ENCODE results near the gene SAP30. TPM values are rescaled to one million over a fixed set of nuclear protein-coding genes. Genes with fewer than 3 reads are reported as not detected.
A peak's percentile ranks its signal among the peaks of the same experiment; 100 is the strongest.

Gene SAP30
- total and polyA plus RNA-seq, 10 of the 15 experiments (the other 5 are each of a cell fraction or from before 2014, with no cell fraction given): 5.0 to 56.9 (median 23.6) TPM

- ChIA-PET SMC1A (ENCODE audit: uncharacterized antibody, unreplicated experiment) (interaction anchor here (1.0 to 14.3 kb wide), 9 partner anchors 13 to 320 kb away, joined by 3 to 232 read pairs (median 4); partner anchors contain the start of gene SAP30), CTCF (interaction anchor here (0.6 to 4.3 kb wide), 12 partner anchors 12 to 84 kb away, joined by 3 to 23 read pairs (median 4); partner anchors contain the start of gene SAP30), RAD21 (ENCODE audit: unreplicated experiment) (interaction anchor here (1.0 to 8.4 kb wide), 5 partner anchors 15 to 82 kb away, joined by 3 to 145 read pairs (median 11); partner anchors contain the start of gene SAP30), POLR2A (interaction anchor here (1.0 to 13.9 kb wide), 9 partner anchors 12 to 166 kb away, joined by 3 to 472 read pairs (median 6); partner anchors contain the start of genes GALNT7 and SAP30)
- Histone ChIP-seq H3K4me2 (ENCODE audit: control insufficient read depth, insufficient read depth) (no peak overlapping the region), H3K27me3 (replicated peaks in 1 of 2; ENCODE audit: control insufficient read depth in 2 of 2, insufficient read depth in 2 of 2, low read length in 1 of 2) (no peaks in the 10 kb centered on the region), H3K4me3 (peak overlapping the region; percentile 94), H3K4me1 (ENCODE audit: control insufficient read depth, insufficient read depth, low read length) (peaks cover 6% of the 10 kb centered on the region), H3K9ac (ENCODE audit: control insufficient read depth, insufficient read depth, low read length) (peak overlapping the region; percentile 100), H3K27ac (ENCODE audit: control insufficient read depth, insufficient read depth) (peak overlapping the region; percentile 100), H3K36me3 (ENCODE audit: control insufficient read depth in 2 of 2, insufficient read depth in 2 of 2, low read length in 1 of 2) (peaks cover 0 to 18% of the 10 kb centered on the region in 2 experiments; a peak in 2 of 4 replicates), H3K79me2 (ENCODE audit: control insufficient read depth, insufficient read depth, low read length) (peaks cover 67% of the 10 kb centered on the region), H4K20me1 (ENCODE audit: control insufficient read depth, insufficient read depth) (no peaks in the 10 kb centered on the region), H3K9me3 (replicated peaks; ENCODE audit: control insufficient read depth, insufficient read depth, low read length) (no peaks in the 10 kb centered on the region), H2AFZ (ENCODE audit: control insufficient read depth, low read depth, low read length) (peak overlapping the region; percentile 71)
- intact Hi-C loops (cut with micrococcal nuclease; ENCODE audit: unreplicated experiment) (loop anchor here (1.0 to 5.0 kb wide), 2 partner anchors 37 to 166 kb away; partner anchors contain the start of genes GALNT7 and SAP30), in situ Hi-C loops (cut with MboI) (loop anchor here (5.0 kb wide), 1 partner anchor 34 kb away; no protein-coding TSS in a partner anchor)
- no TSS peak for BruUV-seq (replicated peaks)
- DNase-seq (ENCODE audit: low read depth, low spot score) (no peak), ATAC-seq (peak; percentile 28), FAIRE-seq (no peak)
- no peak for TF ChIP-seq HDGF (IDR thresholded peaks at IDR 0.05)
- TF ChIP-seq TCF3 (IDR thresholded peaks at IDR 0.05; ENCODE audit: borderline replicate concordance, insufficient read depth, low read depth, low read length): 0 out of 2 replicates have a peak, but pooled peaks have one; percentile 24
- TF ChIP-seq NFXL1 (IDR thresholded peaks at IDR 0.05; ENCODE audit: borderline replicate concordance): peak; percentile 77; the same call in 1 of the 2 replicates
- TF ChIP-seq GATAD2B (conservative IDR thresholded peaks at IDR 0.05; ENCODE audit: low read depth): 0 out of 2 replicates have a peak, but pooled peaks have one; percentile 37
- no peak for TF ChIP-seq NRF1 (conservative IDR thresholded peaks at IDR 0.05; ENCODE audit: low read depth, low read length)
- TF ChIP-seq BCL3 (IDR thresholded peaks at IDR 0.05; ENCODE audit: borderline replicate concordance, insufficient read depth, low read depth, low read length, poor library complexity, severe bottlenecking): peak; percentile 19
- TF ChIP-seq CREB1 (IDR thresholded peaks at IDR 0.05; ENCODE audit: low read depth): no peak
- TF ChIP-seq BHLHE40 (IDR thresholded peaks at IDR 0.05; ENCODE audit: borderline replicate concordance in 1 of 2, low read depth in 2 of 2, low read length in 1 of 2): 0 out of 4 replicates have a peak, but pooled peaks of 1 of the 2 experiments have one; percentile 18
- TF ChIP-seq YY1 (IDR thresholded peaks at IDR 0.05; ENCODE audit: low read depth, low read length): 0 out of 2 replicates have a peak, but pooled peaks have one; percentile 15
- TF ChIP-seq ELK1 (IDR thresholded peaks at IDR 0.05; ENCODE audit: low read depth, low read length): no peak
- no peak for TF ChIP-seq BMI1 (IDR thresholded peaks at IDR 0.05; ENCODE audit: borderline replicate concordance)
- peak in 1 of 2 experiments; percentile 68; a peak in 1 of 3 replicates for TF ChIP-seq EGR1 (IDR thresholded peaks at IDR 0.05; ENCODE audit: borderline replicate concordance in 1 of 2, low read depth in 2 of 2, low read length in 2 of 2)
- WGBS (ENCODE audit: insufficient coverage, insufficient replicate concordance, low lambda C conversion rate, missing lambda C conversion rate): under 1% methylated on average over 24 of the region's 53 CpGs
Measured at GRCh38 chr4:173333658-173334084, 37.1 kb upstream of the SAP30 start.
